Epithelial cell of proximal tubule (primary cell): ENCODE data around the gene TNFRSF1A. TPM values are rescaled to one million over a fixed set of nuclear protein-coding genes. Genes with fewer than 3 reads are reported as not detected.

Experiments used
- DNase-seq: peaks from one replicate; pipeline ENCODE4 v3.0.0-alpha.2; 2011; ENCODE audit warnings: low read depth
- H3K4me3 ChIP-seq: 2 replicates; pipeline ENCODE4 v1.5.1; 2011; ENCODE audit warnings: low read depth, mild to moderate bottlenecking, low read length
- CTCF ChIP-seq: conservative IDR thresholded peaks from 2 replicates; pipeline ENCODE4 v1.5.1; 2012; ENCODE audit warnings: low read depth, mild to moderate bottlenecking, low read length
- total RNA-seq: library from RNA; depleted of rRNA; stranded (reverse); fragments of >200 nt; gene quantifications from 2 replicates; pipeline ENCODE4 v1.2.3, GENCODE V29; 2015

Gene TNFRSF1A
- total RNA-seq, 1 donor from 2014 or later: 163 TPM

DNA sequence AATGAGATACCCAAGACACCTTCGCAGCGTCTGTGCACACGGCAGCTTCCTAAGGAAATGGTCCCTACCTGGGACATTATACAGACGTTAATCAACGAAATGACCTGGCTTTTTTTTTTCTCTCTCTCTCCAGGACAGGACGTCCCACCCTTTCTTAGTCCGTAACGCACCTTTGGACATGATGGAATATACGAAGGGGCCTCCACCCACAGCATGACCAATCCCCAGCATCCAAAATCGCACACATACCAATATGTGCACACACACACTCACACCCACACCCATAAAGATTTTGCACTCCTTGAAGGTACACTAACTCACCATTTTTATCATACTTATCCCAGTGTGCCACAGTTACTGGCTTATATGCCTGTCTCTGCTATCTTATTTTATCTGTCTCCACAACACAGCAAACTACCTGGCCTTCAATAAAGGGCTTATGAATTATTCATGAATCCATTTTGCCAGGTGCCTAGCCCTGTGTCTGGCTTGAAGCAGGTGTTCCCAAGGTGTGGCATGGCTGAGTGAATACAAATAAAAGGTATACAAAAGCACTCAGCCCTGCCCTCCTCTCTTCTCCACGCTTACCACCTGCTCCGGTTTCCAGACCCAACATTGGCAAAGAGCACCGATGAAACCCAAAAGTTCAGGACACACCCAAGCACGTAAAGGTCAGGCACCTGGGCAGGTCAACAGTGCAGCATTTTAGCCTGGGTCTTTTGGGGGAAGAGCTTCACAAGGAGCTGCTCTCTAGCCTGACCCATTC is 31.3 kb upstream of the TNFRSF1A start:
- TF ChIP-seq CTCF: no peak
- peak overlapping the region; percentile 87 for H3K4me3 ChIP-seq
- DNase-seq: no peak

DNA sequence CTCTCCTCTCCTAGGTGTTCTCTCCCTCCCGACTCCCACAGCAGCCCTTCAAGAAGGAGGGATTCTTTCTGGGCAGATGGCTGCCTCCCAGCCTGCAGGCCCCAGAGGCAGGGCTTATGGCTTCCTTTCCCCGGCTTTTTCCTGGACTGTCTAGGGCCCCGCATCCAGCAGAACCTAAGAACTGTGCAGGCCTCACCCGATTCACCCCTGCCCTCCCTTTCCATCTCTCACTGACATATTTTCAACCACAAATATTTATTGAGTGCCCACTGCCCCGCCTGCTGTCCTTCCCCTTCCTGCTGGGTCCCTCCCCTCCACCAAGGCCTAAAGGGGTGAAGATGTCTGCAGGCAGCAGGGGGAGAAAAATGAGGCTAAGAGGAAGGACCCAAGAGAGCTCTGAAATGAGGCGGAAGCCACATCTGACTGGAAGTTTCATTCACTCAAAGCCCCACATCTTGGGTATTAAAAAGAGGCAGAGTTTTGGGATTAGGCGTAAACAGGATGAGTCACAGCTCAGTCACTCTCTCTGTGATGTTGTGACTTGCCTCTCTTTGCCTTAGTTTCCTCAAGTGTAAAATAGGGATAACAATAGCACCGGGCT is 30.6 kb upstream of the TNFRSF1A start:
- no peak for TF ChIP-seq CTCF

GRCh38 chr12:6370994-6371754 is 29.3 kb upstream of the TNFRSF1A start:
- H3K4me3 ChIP-seq: peak overlapping the region; percentile 87
- DNase-seq: peak; percentile 89
- TF ChIP-seq CTCF: peak; percentile 53

More for the DNA sequence above, 30.6 kb upstream of the TNFRSF1A start:
- DNase-seq: no peak
- H3K4me3 ChIP-seq: peak overlapping the region; percentile 87

GRCh38 chr12:6370576-6370935 is 28.7 kb upstream of the TNFRSF1A start:
- TF ChIP-seq CTCF: no peak
- no peak for DNase-seq

DNA sequence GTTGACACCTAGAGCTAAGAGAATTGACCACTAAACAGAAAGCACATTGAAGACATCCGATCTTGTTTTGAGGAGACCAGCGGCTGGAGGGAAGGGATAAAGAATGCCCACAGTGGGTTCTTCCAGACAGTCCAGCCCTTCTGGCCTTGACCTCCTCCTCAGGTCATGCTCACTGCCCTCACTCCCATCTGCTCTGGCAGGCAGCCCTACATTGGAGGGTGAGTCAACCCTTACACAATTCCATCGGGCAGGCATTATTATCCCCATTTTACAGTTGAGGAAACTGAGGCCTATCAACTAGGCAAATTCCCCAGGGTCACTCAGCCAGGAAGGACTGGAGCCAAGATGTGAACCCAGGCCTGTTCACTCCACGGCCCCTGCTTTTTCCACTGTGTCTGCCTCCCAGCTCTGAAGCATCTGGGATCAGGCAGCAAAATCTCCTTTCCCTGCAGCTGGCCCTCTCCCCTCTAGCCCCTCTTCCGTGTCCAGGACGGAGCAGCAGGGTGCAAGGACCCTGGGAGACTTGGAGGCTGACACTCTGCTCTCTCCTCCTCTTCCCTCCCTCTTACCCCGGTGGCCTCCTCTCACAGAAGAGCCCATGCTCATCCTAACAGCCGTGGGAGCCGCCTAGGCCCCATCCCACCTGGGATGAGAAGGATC is 28.2 kb upstream of the TNFRSF1A start:
- TF ChIP-seq CTCF: no peak
- H3K4me3 ChIP-seq: peak overlapping the region; percentile 29
- DNase-seq: no peak

More at GRCh38 chr12:6370576-6370935, 28.7 kb upstream of the TNFRSF1A start:
- H3K4me3 ChIP-seq: peak overlapping the region; percentile 29

DNA sequence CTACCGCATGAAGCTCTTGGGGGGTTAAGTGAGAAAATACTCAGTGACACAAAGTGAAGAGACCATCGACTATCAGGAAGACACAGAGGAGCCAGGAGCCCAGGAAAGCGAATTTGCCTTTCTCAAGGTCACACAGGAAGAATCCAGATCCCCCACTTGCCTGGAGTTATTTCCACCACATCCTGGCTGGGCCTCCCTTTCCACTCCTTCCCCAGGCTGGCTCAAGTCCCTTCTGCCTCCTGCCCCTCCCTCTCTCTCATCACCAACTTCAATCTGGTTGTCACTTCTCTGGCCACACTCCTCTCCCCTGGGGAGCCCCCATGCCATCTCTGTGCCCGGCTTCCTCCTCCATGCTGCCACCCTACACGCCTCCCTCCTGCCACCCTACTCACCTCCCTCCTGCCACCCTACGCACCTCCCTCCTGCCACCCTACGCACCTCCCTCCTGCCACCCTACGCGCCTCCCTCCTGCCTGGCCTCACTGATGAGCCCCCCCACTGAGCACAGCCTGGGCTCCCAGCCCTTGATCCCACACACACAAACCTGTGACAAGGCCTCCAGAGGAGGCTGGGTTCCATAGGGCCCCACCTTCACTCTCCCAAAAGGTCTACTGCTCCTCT is 27.1 kb upstream of the TNFRSF1A start:
- no peak for DNase-seq
- no peak for TF ChIP-seq CTCF
- peak overlapping the region; percentile 18 for H3K4me3 ChIP-seq
